CD8-positive, alpha-beta memory T cell (primary cell): ENCODE results near the gene CD79B. TPM values are rescaled to one million over a fixed set of nuclear protein-coding genes. Genes with fewer than 3 reads are reported as not detected.
"Not testable (repeated sequence)": the region's sequence is repeated elsewhere in the genome, so short reads cannot be mapped to it uniquely, and the experiment has no call there.

Experiments
- CTCF ChIA-PET: fragments of 350-600 bp; sonication (Branson Sonifier 250); formaldehyde crosslinking; loops from one replicate; lab custom pipeline; 2021; ENCODE audit warnings: antibody characterized with exemption; lab: Charles Lee
- POLR2A ChIA-PET: fragments of 350-600 bp; sonication (Branson Sonifier 250); formaldehyde crosslinking; loops from one replicate; lab custom pipeline; 2021; ENCODE audit warnings: antibody characterized with exemption; lab: Charles Lee
- DNase-seq, 5 donors: peaks; one replicate each; pipeline versions ENCODE4 v3.0.0 to v3.0.0-alpha.2; 2020 to 2022; ENCODE audit warnings: mixed read lengths in 1 of 5
- H3K27ac ChIP-seq: one replicate; pipeline ENCODE4 v1.7.0; 2013; ENCODE audit warnings: low read depth, mild to moderate bottlenecking, low read length, moderate library complexity
- H3K27me3 ChIP-seq: 2 replicates; pipeline ENCODE4 v1.7.0; 2013; ENCODE audit warnings: low read length, mild to moderate bottlenecking; ENCODE audit not compliant: insufficient read depth, poor library complexity, severe bottlenecking
- H3K36me3 ChIP-seq: 2 replicates; pipeline ENCODE4 v1.7.0; 2013; ENCODE audit warnings: mild to moderate bottlenecking, low read length, moderate library complexity; ENCODE audit not compliant: insufficient read depth
- H3K4me1 ChIP-seq: 2 replicates; pipeline ENCODE4 v1.7.0; 2013; ENCODE audit warnings: mild to moderate bottlenecking, low read length, moderate library complexity; ENCODE audit not compliant: insufficient read depth
- H3K4me3 ChIP-seq: 2 replicates; pipeline ENCODE4 v1.7.0; 2013; ENCODE audit warnings: mild to moderate bottlenecking, low read length
- H3K9me3 ChIP-seq: 2 replicates; pipeline ENCODE4 v1.7.0; 2013; ENCODE audit warnings: mild to moderate bottlenecking, low read length
- H3K27ac Mint-ChIP-seq, 8 donors: one replicate each; pipeline ENCODE4 v1.8.0; 2020 to 2021; ENCODE audit warnings: mixed read lengths in 8 of 8, mild to moderate bottlenecking in 6 of 8, inconsistent platforms in 3 of 8, moderate library complexity in 3 of 8
- H3K27me3 Mint-ChIP-seq, 2 donors: one replicate each; pipeline ENCODE4 v1.8.0; 2020 to 2021; ENCODE audit warnings: mixed read lengths in 2 of 2, mild to moderate bottlenecking in 1 of 2, moderate library complexity in 1 of 2
- H3K36me3 Mint-ChIP-seq, 3 donors: one replicate each; pipeline ENCODE4 v1.8.0; 2020 to 2021; ENCODE audit warnings: mixed read lengths in 3 of 3, inconsistent platforms in 1 of 3, mild to moderate bottlenecking in 1 of 3
- H3K4me1 Mint-ChIP-seq, 3 donors: one replicate each; pipeline ENCODE4 v1.8.0; 2020 to 2021; ENCODE audit warnings: mixed read lengths in 3 of 3, inconsistent platforms in 1 of 3, mild to moderate bottlenecking in 1 of 3
- H3K4me3 Mint-ChIP-seq, 7 donors: one replicate each; pipeline ENCODE4 v1.8.0; 2020 to 2021; ENCODE audit warnings: mixed read lengths in 7 of 7, mild to moderate bottlenecking in 6 of 7, moderate library complexity in 4 of 7, inconsistent platforms in 2 of 7
- H3K9me3 Mint-ChIP-seq, 5 donors: one replicate each; pipeline ENCODE4 v1.8.0; 2020 to 2022; ENCODE audit warnings: mixed read lengths in 5 of 5, mild to moderate bottlenecking in 3 of 5, moderate library complexity in 2 of 5, inconsistent platforms in 1 of 5
- polyA plus RNA-seq: library from polyadenylated mRNA; unstranded; fragments of 300-500 nt; fragmentation: Illumina TruSeq; gene quantifications from one replicate; pipeline ENCODE4 v1.2.3, GENCODE V29; 2021
- total RNA-seq, 2 experiments: library from RNA; stranded (reverse); gene quantifications; one replicate each; pipeline ENCODE4 v1.2.3, GENCODE V29; 2021

CD79B gene
- total and polyA plus RNA-seq, 3 experiments from 2014 or later: 18.1 to 36.9 (median 22.2) TPM

GRCh38 chr17:63903787-63904201, 28.3 kb downstream of the CD79B start:
- H3K27me3 ChIP-seq, H3K9me3 ChIP-seq, H3K4me1 ChIP-seq, H3K27ac ChIP-seq, H3K4me3 Mint-ChIP-seq, POLR2A ChIA-PET, H3K4me1 Mint-ChIP-seq, H3K27me3 Mint-ChIP-seq, H3K27ac Mint-ChIP-seq, H3K9me3 Mint-ChIP-seq, H3K4me3 ChIP-seq, H3K36me3 Mint-ChIP-seq, H3K36me3 ChIP-seq: not testable (repeated sequence)
- CTCF ChIA-PET: interaction anchor here (0.8 to 3.5 kb wide), 9 partner anchors 12 to 242 kb away, joined by 3 to 14 read pairs (median 6); partner anchors contain the start of gene GH1
- peak in 2 of 5 donors; percentile 20 to 31 for DNase-seq

GRCh38 chr17:63901971-63902370, 30.2 kb downstream of the CD79B start:
- H3K9me3 ChIP-seq, H3K4me1 Mint-ChIP-seq, H3K4me3 Mint-ChIP-seq, H3K36me3 ChIP-seq, H3K9me3 Mint-ChIP-seq, H3K36me3 Mint-ChIP-seq, H3K27ac ChIP-seq, H3K27me3 ChIP-seq, H3K27ac Mint-ChIP-seq, H3K27me3 Mint-ChIP-seq, DNase-seq, H3K4me3 ChIP-seq, H3K4me1 ChIP-seq: not testable (repeated sequence)
- POLR2A ChIA-PET: interaction anchor here (0.8 kb wide), 1 partner anchor 89 kb away, joined by 5 read pairs; no protein-coding TSS in a partner anchor
- CTCF ChIA-PET: interaction anchor here (0.8 to 3.5 kb wide), 7 partner anchors 9 to 231 kb away, joined by 3 to 14 read pairs (median 4); partner anchors contain the start of genes CSHL1 and GH1

GRCh38 chr17:63898899-63899798, 33.0 kb downstream of the CD79B start:
- H3K27me3 Mint-ChIP-seq, H3K4me3 ChIP-seq, POLR2A ChIA-PET, H3K36me3 ChIP-seq, H3K4me1 Mint-ChIP-seq, H3K27ac ChIP-seq, H3K9me3 ChIP-seq, H3K4me3 Mint-ChIP-seq, H3K36me3 Mint-ChIP-seq, H3K4me1 ChIP-seq, H3K9me3 Mint-ChIP-seq, H3K27me3 ChIP-seq: not testable (repeated sequence)
- CTCF ChIA-PET: interaction anchor here (1.5 to 1.6 kb wide), 2 partner anchors 130 to 235 kb away, joined by 3 read pairs; no protein-coding TSS in a partner anchor
- peak overlapping the region in 1 of 8 donors; percentile 4 for H3K27ac Mint-ChIP-seq
- peak in 1 of 5 donors; percentile 19 for DNase-seq

GRCh38 chr17:63896524-63897354, 35.4 kb downstream of the CD79B start, which contains the start of gene CSH1:
Gene CSH1, minus strand, starts transcription at chr17:63896574. Its CDS starts 63 bp downstream, at chr17:63896511.
- H3K4me3 Mint-ChIP-seq: peak within 1 kb of the TSS in 1 of 7 donors; percentile 13
- H3K36me3 ChIP-seq, H3K27ac Mint-ChIP-seq, DNase-seq, POLR2A ChIA-PET, H3K9me3 Mint-ChIP-seq, H3K36me3 Mint-ChIP-seq, H3K4me3 ChIP-seq, H3K4me1 ChIP-seq, H3K27ac ChIP-seq, H3K27me3 Mint-ChIP-seq, CTCF ChIA-PET, H3K9me3 ChIP-seq, H3K27me3 ChIP-seq, H3K4me1 Mint-ChIP-seq: not testable (repeated sequence)

- H3K9me3 Mint-ChIP-seq, POLR2A ChIA-PET, H3K4me3 Mint-ChIP-seq, H3K36me3 ChIP-seq, H3K27me3 Mint-ChIP-seq, H3K4me1 ChIP-seq, H3K27ac ChIP-seq, H3K36me3 Mint-ChIP-seq, H3K27me3 ChIP-seq, H3K4me3 ChIP-seq, H3K27ac Mint-ChIP-seq, CTCF ChIA-PET, H3K4me1 Mint-ChIP-seq, DNase-seq, H3K9me3 ChIP-seq: not testable (repeated sequence)
Measured at GRCh38 chr17:63894821-63895220, 37.3 kb downstream of the CD79B start.

- H3K36me3 Mint-ChIP-seq, H3K4me1 ChIP-seq, H3K27ac Mint-ChIP-seq, DNase-seq, H3K36me3 ChIP-seq, H3K4me1 Mint-ChIP-seq, H3K4me3 Mint-ChIP-seq, H3K4me3 ChIP-seq, H3K27me3 ChIP-seq, H3K27me3 Mint-ChIP-seq, H3K9me3 Mint-ChIP-seq, H3K9me3 ChIP-seq, POLR2A ChIA-PET, H3K27ac ChIP-seq, CTCF ChIA-PET: not testable (repeated sequence)
Measured at GRCh38 chr17:63894021-63894420, 38.1 kb downstream of the CD79B start.

- DNase-seq, POLR2A ChIA-PET, H3K36me3 ChIP-seq, H3K9me3 ChIP-seq, H3K36me3 Mint-ChIP-seq, H3K4me1 ChIP-seq, H3K4me3 ChIP-seq, H3K27ac Mint-ChIP-seq, H3K27me3 ChIP-seq, H3K27me3 Mint-ChIP-seq, H3K4me3 Mint-ChIP-seq, H3K4me1 Mint-ChIP-seq, H3K27ac ChIP-seq, H3K9me3 Mint-ChIP-seq: not testable (repeated sequence)
- CTCF ChIA-PET: interaction anchor here (1.4 kb wide), 1 partner anchor 12 kb away, joined by 3 read pairs; no protein-coding TSS in a partner anchor
Measured at GRCh38 chr17:63892316-63893037, 39.7 kb downstream of the CD79B start.
